DND-41 (cell line): ENCODE data around the gene DNAH1.

Source experiments
- EZH2 ChIP-seq: IDR thresholded peaks from 3 replicates; pipeline ENCODE4 v1.6.1; 2012; ENCODE audit warnings: borderline replicate concordance, low read depth, mild to moderate bottlenecking, moderate library complexity, low read length, inconsistent platforms; ENCODE audit not compliant: severe bottlenecking
- TF ChIP-seq, protein P1 (sequence below): IDR thresholded peaks from 2 replicates; pipeline ENCODE4 v1.5.1; 2012; ENCODE audit warnings: borderline replicate concordance, low read length, moderate library complexity, mild to moderate bottlenecking; ENCODE audit not compliant: poor library complexity, severe bottlenecking; ENCODE audit errors: extremely low read depth

DNA sequence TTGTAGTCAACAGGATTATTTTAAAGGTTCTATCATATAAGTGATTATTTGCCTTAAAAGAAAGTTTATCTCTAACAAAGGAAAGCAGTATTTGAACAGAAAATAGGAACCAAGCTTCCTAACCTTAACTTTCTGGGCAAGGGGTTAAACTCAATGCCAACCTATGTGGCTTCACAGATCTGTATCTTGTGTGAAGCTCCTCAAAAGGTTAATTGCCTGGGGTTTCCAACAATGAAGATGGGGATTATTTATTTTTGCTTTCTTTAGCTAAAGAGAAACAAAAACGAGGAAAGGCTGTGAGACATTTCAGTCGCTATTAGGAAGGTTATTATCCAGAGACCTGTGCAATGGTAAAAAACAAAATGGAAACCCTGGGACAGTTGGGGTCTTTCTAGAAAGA lies 36.5 kb upstream of the DNAH1 start:
- TF ChIP-seq, protein P1, sequence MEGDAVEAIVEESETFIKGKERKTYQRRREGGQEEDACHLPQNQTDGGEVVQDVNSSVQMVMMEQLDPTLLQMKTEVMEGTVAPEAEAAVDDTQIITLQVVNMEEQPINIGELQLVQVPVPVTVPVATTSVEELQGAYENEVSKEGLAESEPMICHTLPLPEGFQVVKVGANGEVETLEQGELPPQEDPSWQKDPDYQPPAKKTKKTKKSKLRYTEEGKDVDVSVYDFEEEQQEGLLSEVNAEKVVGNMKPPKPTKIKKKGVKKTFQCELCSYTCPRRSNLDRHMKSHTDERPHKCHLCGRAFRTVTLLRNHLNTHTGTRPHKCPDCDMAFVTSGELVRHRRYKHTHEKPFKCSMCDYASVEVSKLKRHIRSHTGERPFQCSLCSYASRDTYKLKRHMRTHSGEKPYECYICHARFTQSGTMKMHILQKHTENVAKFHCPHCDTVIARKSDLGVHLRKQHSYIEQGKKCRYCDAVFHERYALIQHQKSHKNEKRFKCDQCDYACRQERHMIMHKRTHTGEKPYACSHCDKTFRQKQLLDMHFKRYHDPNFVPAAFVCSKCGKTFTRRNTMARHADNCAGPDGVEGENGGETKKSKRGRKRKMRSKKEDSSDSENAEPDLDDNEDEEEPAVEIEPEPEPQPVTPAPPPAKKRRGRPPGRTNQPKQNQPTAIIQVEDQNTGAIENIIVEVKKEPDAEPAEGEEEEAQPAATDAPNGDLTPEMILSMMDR, result no peak
- TF ChIP-seq EZH2, result no peak
